ENCODE results near the gene ITIH6.

Gene ITIH6

DNA sequence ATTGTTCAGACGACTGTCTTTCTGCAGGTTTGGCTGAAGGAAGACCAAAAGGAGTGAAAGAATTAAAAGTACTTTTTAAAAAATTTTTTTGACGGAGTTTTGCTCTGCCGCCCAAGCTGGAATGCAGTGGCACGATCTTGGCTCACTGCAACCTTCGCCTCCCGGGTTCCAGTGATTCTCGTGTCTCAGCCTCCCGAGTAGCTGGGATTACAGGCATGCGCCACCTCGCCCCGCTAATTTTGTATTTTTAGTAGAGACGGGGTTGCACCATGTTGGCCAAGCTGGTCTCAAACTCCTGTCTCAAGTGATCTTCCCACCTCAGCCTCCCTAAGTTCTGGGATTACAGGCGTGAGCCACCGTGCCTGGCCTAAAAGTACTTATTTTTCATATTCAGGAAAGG is 86.3 kb downstream of the ITIH6 start:
- no peak for DNase-seq

DNA sequence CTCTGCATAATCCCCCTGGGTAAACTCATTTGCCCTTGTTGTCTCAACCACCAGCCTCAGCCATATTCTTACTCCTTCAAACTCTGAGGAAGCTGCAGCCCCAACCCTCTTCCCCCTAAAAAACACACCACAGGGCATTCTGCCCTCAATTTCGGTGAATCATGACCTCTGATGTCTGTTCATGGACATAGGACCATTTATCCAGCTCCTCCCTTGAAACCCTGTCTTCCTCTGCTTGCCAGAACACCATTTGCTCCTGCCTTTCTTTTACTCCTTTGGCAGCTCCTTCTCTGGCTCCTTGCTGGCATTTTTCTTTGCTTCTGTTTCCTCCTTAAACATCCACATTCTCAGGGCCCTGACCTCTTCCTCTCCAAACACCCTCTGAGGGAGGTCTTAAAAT is 87.1 kb downstream of the ITIH6 start:
- DNase-seq = no peak

DNA sequence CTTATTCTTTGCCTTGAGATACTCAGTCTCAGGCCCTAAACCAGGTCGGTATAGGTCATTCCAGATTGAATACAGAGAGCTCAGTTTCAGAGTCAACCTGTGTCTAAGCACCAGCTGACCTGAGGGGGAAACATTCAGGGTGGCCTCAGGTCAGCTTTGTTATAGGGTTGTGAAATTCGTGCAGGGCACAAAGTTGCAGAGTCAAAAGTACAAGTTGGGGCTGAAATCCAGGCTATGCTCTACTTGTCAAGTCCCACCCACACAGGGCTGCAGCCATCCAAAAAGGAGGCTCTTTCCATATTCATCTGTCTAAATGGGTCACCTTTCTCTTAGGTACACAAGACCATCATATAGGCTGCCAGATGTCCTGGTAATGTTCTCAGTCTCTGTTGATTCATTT is 89.7 kb downstream of the ITIH6 start:
- DNase-seq = no peak
